GM19328 (cell line): Measurements from ENCODE around the gene AP3D1.
"Not testable (repeated sequence)": the region's sequence is repeated elsewhere in the genome, so short reads cannot be mapped to it uniquely, and the experiment has no call there.

Experiments used
- ATAC-seq: cut with Tn5 transposase; IDR thresholded peaks from one replicate; pipeline ENCODE4 v1.9.1; 2021; ENCODE audit warnings: mild to moderate bottlenecking, moderate library complexity; ENCODE audit not compliant: unreplicated experiment

AP3D1 gene

DNA sequence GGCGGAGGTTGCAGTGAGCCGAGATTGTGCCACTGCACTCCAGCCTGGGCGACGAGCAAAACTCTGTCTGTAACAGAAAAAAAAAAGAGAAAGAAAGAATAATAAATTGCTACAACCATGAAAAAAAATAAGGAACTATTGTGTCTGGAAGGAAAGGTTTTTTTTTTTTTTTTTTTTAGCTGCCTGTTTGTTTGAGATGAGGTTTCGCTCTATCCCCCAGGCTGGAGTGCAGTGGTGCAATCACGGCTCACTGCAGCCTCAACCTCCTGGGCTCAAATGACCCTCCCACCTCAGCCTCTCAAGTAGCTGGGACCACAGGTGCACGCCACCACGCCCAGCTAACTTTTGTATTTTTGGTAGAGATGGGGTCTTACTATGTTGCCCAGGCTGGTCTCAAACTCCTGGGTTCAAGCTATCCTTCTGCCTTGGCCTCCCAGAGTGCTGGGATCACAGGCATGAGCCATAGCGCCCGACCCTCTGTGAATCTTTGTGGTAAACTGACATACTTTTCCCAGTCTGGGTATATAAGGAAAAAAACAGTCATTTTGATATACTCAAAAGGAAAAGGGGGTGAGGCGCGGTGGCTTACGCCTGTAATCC, 59.3 kb downstream of the AP3D1 start:
- not testable (repeated sequence) for ATAC-seq

DNA sequence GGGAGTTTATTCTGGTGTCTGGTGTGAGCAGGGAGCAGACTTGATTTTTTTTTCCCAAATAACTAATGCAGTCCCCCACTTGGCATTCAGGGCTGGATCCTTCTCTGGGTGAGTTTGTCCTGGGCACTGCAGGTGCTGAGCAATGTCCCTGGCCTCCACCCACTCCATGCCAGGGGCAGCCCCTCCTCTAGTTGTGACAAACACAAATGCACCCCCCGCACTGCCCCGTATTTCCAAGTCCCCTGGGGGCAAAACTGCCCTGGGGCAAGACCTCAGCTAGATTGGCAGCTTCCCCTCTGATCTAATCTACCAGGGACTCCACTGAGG, 61.7 kb downstream of the AP3D1 start:
- ATAC-seq: no peak

DNA sequence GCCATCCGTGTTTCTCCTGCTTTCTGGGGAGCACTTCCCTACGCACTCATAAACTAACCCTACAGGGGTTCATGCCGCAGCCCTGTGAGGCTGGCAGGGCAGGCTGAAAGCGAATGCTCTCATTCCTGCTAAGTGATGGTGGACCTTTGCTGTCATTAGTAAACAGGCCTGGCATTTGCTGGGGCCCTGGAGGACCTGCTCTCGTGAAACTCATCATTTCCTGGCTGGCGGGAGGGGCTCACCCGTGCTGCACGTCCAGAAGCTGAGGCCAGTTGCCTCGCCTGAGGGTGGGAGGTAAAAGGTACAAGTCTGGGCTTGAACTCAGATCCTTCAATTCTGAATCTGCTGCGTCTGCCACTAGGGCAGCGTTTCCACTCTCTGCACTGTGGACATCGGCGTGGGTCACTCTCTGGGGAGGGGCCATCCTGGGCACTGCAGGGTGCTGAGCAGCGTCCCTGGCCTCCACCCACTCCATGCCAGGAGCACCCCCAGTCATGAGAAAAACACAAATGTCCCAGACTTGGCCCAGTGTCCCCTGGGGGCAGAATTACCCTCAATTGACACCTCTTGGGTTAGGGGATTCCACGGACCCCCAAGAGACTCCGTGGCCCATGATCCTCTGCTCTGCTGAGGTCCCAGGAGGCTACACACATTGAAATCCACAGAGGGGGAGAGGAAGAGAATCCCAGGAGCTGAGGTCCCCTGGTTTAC, 62.2 kb downstream of the AP3D1 start:
- no peak for ATAC-seq

DNA sequence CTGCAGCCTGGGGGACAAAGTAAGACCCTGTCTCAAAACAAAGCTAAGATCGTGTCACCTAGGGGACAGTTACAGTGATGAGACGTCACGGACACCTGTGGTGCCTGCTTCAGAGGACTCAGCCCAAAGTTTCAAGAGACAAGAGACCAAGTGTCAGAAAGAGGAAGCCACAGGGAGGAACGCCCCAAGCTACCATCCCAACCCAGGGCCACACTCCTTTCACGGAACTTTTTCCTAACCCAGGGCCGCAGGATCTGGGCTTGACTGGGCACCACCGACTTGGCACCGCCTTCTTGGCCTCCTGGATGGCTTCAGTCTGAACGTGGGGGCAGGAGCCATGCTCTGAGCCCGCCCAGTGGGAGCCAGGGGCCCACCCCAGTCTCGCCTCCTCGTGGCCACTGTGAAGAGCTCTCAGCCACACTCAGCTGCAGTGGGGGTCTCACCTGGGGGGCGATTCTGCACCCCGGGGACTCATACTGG, 63.7 kb downstream of the AP3D1 start:
- no peak for ATAC-seq

DNA sequence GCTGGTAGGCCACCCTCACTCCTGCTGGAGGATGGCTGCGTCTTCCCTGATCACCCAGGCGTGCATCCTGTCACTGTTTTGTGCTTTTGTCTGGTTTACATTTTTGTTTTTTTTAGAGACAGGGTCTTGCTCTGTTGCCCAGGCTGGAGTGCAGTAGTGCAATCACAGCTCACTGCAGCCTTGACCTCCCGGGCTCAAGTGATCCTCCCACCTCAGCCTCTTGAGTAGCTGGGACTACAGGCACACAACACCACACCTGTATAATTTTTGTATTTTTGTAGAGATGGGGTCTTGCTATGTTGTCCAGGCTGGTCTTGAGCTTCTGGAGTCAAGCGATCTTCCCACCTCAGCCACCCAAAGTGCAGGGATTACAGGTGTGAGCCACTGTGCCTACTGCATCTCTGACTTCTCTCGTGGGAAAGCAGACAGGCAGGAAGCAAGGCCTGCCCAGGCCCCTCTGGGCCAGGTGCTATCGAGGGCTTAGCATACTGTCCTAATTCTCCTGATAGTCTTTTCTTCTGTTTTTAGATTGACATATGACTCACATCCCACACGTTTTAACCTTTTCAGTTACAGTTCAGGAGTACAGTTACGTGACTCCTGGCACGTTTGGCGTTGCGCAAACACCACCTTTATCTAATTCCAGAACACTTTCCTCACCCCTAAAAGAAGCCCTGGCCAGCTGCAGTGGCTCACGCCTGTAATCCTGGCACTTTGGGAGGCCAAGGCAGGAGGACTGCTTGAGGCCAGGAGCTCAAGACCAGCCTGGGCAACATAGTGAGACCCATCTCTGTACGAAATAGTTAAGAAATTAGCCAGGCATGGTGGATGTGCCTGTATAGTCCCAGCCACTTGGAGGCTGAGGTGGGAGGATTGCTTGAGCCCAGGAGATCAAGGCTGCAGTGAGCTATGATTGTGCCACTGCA, 64.4 kb downstream of the AP3D1 start:
- ATAC-seq: not testable (repeated sequence)

DNA sequence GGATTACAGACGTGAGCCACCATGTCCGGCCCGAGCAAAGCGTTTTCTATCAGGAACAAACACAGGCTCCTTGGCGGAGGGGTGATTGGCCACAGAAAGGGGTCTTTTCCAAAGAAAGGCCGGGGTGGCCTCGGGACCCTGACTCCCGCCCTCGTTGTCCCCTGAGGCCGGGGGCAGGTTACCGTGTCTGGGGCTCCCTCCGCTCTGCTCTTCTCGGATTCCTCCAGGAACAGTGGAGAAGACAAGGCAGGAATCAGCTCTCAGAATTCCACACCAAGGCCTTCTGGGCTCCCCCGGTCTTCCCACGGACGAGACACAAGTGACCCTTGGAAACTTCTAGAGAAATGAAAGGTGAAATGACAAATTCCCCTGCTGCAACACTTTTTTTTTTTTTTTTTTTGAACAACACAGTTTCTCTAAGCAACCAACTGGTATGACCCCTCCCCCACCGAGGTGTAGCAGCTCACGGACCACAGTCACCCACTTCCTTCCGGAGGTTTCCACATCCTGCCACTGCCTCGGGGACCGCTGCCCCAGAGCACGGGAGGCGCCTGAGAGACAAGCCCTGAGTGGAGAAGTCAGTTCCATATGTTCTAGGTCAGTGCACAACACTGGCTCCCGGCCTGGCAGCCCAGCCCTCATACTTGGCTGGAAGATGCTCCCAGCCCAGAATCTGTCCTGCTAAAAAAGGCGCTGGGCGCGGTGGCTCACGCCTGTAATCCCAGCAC, 66.2 kb downstream of the AP3D1 start:
- ATAC-seq: no peak

DNA sequence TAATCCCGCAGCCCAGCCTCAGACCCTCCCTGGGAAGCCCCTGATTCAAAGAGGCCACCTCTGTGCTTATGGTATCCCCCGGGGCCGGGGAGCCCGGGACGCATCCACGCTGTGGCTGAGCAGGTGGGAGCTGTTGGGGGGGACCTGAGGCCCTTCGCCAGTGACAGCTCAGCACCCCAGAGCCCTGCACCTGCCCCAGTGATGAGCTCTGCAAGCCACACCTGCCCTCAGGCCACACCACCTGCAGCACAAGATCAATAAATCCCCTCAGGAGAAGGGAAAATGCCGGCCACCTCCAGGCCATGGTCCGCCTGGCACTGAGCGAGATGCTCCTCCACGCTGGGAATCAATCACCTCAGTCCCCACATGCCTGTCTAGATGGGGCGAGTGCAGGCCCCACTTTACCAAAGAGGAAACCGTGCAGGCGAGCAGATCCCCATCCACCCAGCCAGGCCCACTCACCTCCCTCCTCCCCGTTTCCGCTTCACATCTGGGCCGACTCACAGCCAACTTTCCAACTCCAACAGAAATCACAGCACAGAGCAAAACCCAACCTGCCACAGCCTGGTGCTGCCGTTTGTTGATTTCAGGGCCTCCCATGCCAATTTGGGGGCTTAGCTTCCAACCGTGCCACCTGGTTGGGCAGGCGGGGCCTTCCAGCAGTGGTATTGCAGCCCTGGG, 68.1 kb downstream of the AP3D1 start:
- no peak for ATAC-seq

DNA sequence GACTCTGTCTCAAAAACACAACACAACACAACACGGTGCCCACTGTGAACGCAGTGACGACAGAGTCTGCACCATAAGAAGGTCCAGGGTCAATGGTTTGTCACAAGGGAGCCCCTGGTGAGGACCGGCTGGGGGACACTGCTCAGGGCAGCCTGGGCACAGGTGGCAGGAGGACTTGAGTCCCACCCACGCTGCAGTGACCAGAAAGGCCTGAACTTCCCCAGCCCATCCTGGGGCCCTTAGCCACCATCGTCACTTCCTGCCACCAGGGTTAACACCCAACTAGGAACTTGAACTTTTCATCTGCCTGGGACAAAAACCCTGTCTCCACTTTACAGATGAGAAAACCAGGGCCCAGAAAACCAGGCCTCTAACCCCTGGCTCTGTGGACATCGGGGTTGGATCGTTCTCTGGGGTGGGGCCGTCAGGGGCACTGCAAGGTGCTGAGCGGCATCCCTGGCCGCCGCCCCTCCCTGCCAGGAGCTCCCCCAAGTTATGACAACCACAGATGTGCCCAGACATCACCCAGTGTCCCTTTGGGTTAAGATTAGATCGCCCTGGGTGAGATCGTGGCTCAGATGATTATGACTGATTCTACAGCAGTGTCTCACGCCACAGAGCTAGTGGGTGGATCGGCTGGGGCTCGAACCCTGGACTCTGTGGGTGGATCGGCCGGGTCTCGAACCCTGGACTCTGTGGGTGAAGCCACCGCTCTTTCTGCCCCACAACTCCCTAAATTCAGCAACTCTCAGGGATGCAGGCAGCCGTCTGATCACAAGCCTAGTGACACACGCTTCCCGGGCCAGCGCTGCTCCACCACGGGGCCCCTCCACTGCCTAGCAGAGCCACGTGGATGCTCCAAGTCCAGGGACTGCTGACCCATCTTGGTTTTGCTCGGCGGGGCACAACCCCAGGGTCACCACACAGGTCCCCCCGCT, 69.2 kb downstream of the AP3D1 start:
- ATAC-seq: no peak

DNA sequence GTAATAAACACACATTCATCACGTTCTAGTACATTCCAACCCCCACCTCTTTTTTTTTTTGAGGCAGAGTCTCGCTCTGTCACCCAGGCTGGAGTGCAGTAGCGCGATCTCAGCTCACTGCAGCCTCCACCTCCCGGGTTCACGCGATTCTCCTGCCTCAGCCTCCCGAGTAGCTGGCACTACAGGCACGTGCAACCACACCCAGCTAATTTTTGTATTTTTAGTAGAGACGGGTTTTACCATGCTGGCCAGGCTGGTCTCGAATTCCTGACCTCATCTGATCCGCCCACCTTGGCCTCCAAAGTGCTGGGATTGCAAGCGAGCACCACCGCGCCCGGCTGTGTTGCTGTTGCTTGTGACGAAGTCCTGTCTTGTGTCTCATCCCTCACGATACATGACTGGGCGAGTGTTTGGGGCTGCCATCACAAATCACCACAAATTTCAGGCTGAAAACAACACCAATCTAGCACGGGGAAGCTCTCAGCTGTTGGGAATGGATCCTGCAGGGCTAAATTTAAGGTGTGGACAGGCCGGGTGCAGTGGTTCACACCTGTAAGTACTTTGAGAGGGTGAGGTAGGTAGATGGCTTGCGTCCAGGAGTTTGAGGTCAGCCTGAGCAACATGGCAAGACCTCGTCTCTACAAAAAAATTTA, 70.9 kb downstream of the AP3D1 start:
- ATAC-seq: no peak

DNA sequence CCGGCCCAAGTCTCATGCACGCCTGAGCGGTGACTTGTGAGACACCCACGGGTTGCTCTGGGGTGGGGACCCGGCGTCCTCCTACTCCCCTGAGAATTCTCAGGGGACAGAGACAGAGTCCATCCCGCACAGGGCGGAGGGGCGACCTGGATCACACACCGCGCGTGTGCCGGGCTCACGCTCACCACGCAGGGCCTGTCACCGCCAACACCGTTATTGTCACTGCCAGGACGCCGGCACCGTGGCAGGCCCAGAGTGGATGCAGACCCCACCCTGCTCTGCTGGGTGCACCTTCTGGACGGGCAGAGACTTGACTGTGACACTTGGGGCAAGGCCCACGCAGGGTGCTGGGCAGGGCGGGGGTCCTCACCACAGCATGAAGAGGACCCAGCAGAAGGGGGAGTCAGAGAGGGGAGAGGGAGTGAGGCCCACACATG, 71.5 kb downstream of the AP3D1 start:
- no peak for ATAC-seq

DNA sequence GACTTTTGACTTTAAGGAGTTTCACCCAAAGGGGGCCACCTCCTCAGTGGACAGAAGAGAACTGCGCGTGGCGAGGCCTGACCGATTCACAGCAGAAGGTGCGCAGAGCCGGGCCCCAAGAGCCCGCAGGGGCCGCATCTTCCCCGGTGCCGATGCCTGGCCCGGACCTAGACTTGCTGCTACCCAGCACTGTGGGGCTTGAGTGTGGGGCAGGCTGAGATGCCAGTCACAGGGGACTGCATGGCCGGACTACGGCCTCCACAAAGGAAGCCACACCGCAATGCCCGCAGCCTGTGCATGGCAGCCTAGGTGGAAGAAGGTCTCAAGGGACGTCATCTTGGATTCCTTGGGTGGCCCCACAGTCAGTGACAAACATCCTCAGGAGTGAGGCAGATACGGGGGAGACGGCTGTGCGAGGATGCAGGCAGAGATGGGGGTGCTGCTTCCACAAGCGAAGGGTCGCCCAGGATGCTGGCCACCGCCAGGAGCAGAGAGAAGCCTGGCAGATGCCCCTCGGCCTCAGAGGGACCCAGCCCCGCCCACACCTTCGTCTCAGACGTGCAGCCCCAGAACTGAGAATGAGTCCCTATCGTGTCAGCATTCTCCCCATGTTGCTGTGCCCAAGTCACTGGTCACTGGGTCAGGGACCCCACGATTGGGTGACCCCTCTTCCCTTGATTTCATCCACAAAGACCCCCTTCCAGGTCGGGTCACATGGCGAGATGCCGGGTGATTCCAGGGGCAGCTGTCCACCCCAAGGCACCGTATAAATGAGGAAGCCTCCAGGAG, 72.1 kb downstream of the AP3D1 start:
- ATAC-seq: no peak

DNA sequence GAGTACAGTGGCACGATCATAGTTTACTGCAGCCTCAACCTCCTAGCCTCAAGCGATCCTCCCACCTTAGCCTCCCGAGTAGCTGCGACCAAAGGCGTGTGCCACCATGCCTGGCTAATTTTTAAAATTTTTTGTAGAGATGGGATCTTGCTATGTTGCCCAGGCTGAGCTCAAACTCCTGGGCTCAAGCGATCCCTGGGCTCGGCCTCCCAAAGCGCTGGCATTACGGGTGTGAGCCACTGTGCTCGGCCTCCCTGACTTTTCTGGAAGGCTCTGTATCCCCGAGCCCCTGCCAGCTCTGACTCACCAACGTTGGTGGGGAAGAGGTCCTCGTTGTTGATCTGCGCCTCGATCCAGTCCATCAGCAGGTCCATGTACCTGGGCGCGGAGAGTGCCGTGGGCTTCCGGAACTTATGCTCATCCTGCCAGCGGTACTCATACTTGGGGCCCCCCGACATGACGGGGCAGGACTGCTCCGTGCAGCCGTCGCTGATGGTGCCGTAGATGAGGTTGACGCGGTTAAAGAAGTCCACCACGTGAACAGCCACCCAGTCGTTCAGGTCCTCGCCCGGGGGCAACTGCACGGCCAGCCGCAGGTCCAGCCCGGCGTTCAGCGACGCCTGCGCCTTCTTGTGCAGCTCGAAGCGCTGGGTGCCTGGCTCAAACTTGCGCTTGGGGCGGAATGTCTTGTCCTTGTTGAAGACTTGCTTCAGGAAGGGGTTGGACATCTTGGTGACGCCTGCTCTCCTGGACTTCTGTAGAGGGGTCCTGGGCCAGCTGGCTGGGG, 73.3 kb downstream of the AP3D1 start:
- no peak for ATAC-seq

DNA sequence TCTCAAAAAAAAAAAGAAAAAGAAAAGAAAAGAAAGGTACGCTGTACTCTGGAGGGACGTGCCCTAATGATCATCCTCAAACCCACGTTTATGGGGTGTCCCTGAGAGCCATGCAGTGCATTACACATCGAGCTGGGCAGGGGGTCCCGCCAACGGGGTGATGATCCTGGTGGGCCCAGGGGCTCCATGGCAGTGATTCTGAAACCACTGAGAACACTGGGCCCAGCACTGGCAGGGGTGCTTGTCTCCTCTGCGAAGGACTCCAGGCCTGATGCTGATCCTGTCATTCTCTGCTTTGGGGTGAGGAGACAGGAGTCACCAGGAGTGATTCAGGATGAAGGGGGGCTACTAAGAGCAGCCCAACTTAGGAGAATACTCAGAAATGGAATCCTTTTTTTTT, 74.0 kb downstream of the AP3D1 start:
- ATAC-seq: no peak

DNA sequence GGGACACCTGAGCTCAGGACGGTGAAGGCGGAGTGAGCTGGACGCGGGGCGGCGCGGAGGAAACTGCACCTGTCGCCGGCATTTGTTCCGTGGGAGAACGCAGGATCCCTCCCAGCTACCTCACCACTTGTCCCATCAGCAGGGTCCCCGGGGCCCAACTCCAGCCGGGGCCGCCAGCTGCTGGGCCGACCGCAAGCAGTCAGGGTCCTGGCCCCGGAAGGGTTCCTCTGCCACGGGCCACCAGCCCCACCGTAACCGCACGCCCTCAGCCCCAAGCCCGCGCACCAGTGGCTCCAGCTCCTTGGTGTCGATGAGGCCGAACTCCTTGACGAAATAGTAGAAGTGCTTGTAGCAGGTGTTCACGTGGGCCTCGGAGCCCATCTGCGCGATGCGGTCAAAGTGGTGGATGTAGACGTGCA, 74.8 kb downstream of the AP3D1 start:
- ATAC-seq: no peak

DNA sequence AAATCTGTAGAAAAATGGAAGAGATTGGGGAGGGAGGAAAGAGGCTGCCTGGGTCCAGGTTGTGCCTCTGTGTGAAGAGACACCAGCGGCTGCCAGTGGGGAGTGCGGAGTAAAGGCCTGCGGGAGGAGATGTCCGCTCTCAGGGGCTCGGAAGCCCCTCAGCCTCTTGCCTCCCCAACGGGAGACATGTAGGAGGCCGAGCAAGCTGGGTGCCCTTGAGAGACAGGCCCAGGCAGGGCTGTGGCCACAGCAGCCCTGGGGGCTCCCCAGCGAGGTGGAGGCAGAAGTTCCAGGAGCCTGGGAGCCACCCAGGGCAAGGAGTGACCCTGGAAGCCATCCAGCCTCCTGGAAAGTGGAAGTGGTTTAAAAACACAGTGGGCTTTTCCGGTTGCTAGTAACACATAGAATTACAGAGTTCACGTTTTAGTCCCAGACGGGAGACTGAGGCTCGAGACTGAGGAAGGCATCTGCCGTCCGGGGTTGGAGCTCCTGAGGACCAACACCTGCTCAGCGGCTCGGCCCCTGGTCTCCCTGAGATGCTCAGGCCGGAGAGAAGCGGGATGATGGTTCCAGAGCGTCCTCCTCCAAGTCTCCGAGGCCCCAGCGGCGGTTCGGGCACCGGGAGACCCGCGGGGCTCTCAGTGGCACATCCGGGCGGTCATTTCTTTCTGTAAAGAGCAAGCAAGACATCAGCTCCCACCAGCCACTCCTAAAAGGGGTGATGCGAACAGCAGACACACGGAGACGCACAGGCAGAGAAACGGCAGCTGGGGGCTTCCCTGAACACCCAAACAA, 78.4 kb downstream of the AP3D1 start:
- ATAC-seq: no peak

DNA sequence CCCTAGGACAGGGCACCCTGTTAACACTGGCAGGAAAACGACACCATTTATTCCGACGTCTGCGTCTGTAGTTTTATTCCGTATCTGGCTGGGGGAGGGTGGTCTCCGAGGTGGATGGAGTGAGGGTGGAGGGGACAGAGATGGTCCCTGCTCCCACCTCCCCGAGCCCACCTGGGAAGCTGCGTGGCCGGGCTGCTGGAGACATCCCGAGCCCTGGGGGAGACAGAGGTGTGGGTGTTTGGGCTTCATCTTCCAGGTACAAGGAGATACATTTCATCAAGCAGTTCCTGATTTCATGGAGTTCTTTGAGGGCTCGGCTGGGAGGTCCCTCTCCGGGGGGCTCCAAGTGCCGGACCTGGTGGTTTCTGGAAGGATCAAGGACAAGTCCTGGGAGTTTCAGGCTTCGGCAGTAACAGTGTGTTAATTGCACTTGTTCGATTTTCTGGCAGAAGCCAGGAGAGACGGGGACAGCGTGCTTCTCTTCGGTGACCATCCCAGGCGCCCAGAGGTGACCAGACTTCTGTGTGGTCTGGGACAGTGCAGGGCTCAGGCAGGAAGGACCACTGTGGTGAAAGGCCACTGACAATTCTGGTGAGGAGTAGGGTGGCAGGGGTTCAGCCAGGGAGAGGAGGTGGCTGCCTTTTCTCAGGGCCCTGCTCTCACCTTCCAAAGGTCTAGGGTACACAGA, 80.2 kb downstream of the AP3D1 start:
- ATAC-seq: no peak
